HepG2 (cell line): Measurements from ENCODE around the gene PCBD2.

Experiments used
- MEIS2 ChIP-seq: sonication (generic); formaldehyde crosslinking; IDR thresholded peaks from 2 replicates; pipeline ENCODE4 v1.9.0; 2021; ENCODE audit warnings: mild to moderate bottlenecking, missing genetic modification reagents
- TF ChIP-seq, protein P1 (sequence below): IDR thresholded peaks from 2 replicates; pipeline ENCODE4 v1.6.1; 2016; ENCODE audit warnings: missing compliant biosample characterization, missing genetic modification reagents, borderline replicate concordance

DNA sequence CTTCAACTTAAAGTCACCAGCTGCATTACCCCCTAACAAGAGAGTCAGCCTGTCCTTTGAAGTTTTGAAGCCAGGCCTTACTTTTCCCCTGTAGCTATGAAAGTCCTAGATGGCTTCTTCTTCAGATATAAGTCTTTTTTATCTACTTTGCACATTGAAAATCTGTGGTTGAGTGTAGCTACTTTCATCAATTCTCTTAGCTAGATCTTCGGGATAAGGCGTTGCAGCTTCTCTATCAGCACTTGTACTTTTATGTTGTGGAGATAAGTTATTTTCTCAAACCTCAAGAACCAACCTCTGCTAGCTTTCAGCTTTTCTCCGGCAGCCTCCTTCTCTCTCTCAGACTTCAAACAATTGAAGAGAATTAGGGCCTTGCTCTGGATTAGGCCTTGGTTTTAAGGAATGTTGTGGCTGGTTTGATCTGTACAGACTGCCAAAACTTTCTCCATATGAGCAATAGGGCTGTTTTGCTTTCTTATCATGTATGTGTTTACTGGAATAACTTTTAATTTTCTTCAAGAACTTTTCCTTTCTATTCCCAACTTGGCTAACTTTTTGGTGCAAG, 84.4 kb downstream of the PCBD2 start:
- TF ChIP-seq, protein P1, sequence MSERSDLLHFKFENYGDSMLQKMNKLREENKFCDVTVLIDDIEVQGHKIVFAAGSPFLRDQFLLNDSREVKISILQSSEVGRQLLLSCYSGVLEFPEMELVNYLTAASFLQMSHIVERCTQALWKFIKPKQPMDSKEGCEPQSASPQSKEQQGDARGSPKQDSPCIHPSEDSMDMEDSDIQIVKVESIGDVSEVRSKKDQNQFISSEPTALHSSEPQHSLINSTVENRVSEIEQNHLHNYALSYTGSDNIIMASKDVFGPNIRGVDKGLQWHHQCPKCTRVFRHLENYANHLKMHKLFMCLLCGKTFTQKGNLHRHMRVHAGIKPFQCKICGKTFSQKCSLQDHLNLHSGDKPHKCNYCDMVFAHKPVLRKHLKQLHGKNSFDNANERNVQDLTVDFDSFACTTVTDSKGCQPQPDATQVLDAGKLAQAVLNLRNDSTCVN (CRISPR knock-in tag) = no peak
- TF ChIP-seq MEIS2 (CRISPR knock-in tag) = no peak
